Liver (tissue), 9 donors: ENCODE results near the gene KLF3. TPM values are rescaled to one million over a fixed set of nuclear protein-coding genes. Genes with fewer than 3 reads are reported as not detected.

Experiments
- DNase-seq: peaks from one replicate; pipeline ENCODE4 v3.0.0-alpha.2; 2017; ENCODE audit warnings: low spot score
- H3K27ac ChIP-seq, 2 donors: one replicate each; pipeline ENCODE4 v1.7.0; 2013; ENCODE audit warnings: inconsistent platforms in 2 of 2, low read length in 2 of 2, control low read depth in 1 of 2, low read depth in 1 of 2, mild to moderate bottlenecking in 1 of 2
- H3K27me3 ChIP-seq, 4 donors: one replicate each; pipeline versions ENCODE4 v1.6.1 to v1.7.0; 2013; ENCODE audit warnings: low read length in 3 of 4, inconsistent platforms in 1 of 4, mild to moderate bottlenecking in 1 of 4, moderate library complexity in 1 of 4; ENCODE audit not compliant: control insufficient read depth in 4 of 4, insufficient read depth in 4 of 4
- H3K36me3 ChIP-seq, 4 donors: one replicate each; pipeline versions ENCODE4 v1.6.1 to v1.7.0; 2013; ENCODE audit warnings: low read length in 3 of 4, mild to moderate bottlenecking in 3 of 4, low read depth in 1 of 4, moderate library complexity in 1 of 4; ENCODE audit not compliant: control insufficient read depth in 4 of 4, insufficient read depth in 3 of 4
- H3K4me1 ChIP-seq, 4 donors: one replicate each; pipeline versions ENCODE4 v1.6.1 to v1.7.0; 2013; ENCODE audit warnings: low read length in 3 of 4, mild to moderate bottlenecking in 3 of 4, moderate library complexity in 1 of 4; ENCODE audit not compliant: control insufficient read depth in 4 of 4, insufficient read depth in 4 of 4
- H3K4me3 ChIP-seq, 3 donors: one replicate each; pipeline versions ENCODE4 v1.6.1 to v1.7.0; 2013; ENCODE audit warnings: low read length in 3 of 3, control low read depth in 1 of 3, low read depth in 1 of 3, mild to moderate bottlenecking in 1 of 3
- H3K9ac ChIP-seq, 2 donors: one replicate each; pipeline ENCODE4 v1.7.0; 2013; ENCODE audit warnings: low read length in 2 of 2, mild to moderate bottlenecking in 2 of 2, moderate library complexity in 2 of 2, control low read depth in 1 of 2, low read depth in 1 of 2
- H3K9me3 ChIP-seq, 4 donors: one replicate each; pipeline versions ENCODE4 v1.6.1 to v1.7.0; 2013; ENCODE audit warnings: low read length in 3 of 4; ENCODE audit not compliant: control insufficient read depth in 4 of 4
- EGR1 ChIP-seq, 2 donors: IDR thresholded peaks; 2 replicates each; pipeline ENCODE4 v1.6.1; 2016 to 2018; ENCODE audit warnings: antibody characterized with exemption in 2 of 2, low read depth in 2 of 2
- FOXA1 ChIP-seq: IDR thresholded peaks from 2 replicates; pipeline ENCODE4 v1.6.1; 2016; ENCODE audit warnings: antibody characterized with exemption
- FOXA2 ChIP-seq: IDR thresholded peaks from 2 replicates; pipeline ENCODE4 v1.6.1; 2016; ENCODE audit warnings: antibody characterized with exemption
- GABPA ChIP-seq, 2 donors: IDR thresholded peaks in 1 of 2; conservative IDR thresholded peaks in 1 of 2; 2 replicates each; pipeline ENCODE4 v1.6.1; 2016; ENCODE audit warnings: antibody characterized with exemption in 2 of 2, mild to moderate bottlenecking in 1 of 2, moderate library complexity in 1 of 2
- HNF4G ChIP-seq: IDR thresholded peaks from 2 replicates; pipeline ENCODE4 v1.6.1; 2016; ENCODE audit warnings: antibody characterized with exemption
- JUND ChIP-seq, 2 donors: IDR thresholded peaks; 2 replicates each; pipeline ENCODE4 v1.6.1; 2016; ENCODE audit warnings: antibody characterized with exemption in 2 of 2
- MAX ChIP-seq: IDR thresholded peaks from 2 replicates; pipeline ENCODE4 v1.6.1; 2016; ENCODE audit warnings: antibody characterized with exemption
- RAD21 ChIP-seq, 2 donors: IDR thresholded peaks; 2 replicates each; pipeline ENCODE4 v1.6.1; 2016; ENCODE audit warnings: antibody characterized with exemption in 2 of 2, mild to moderate bottlenecking in 2 of 2
- REST ChIP-seq: IDR thresholded peaks from 2 replicates; pipeline ENCODE4 v1.6.1; 2016; ENCODE audit warnings: antibody characterized with exemption, mild to moderate bottlenecking
- RXRA ChIP-seq, 2 donors: IDR thresholded peaks; 2 replicates each; pipeline ENCODE4 v1.6.1; 2017 to 2018; ENCODE audit warnings: antibody characterized with exemption in 2 of 2, mild to moderate bottlenecking in 1 of 2
- SP1 ChIP-seq: IDR thresholded peaks from 2 replicates; pipeline ENCODE4 v1.6.1; 2018; ENCODE audit warnings: antibody characterized with exemption, mild to moderate bottlenecking
- TAF1 ChIP-seq: conservative IDR thresholded peaks from 2 replicates; pipeline ENCODE4 v1.6.1; 2016; ENCODE audit warnings: antibody characterized with exemption, mild to moderate bottlenecking
- YY1 ChIP-seq: IDR thresholded peaks from 2 replicates; pipeline ENCODE4 v1.6.1; 2016; ENCODE audit warnings: antibody characterized with exemption, mild to moderate bottlenecking
- ZBTB33 ChIP-seq: IDR thresholded peaks from 2 replicates; pipeline ENCODE4 v1.6.1; 2016; ENCODE audit warnings: antibody characterized with exemption
- WGBS: extraction: QIAGEN DNeasy Blood & Tissue Kit; methylation state at CpG from one replicate; pipeline ENCODE4 v1.1.7; 2013; 5-methylcytosine and 5-hydroxymethylcytosine counted together
- polyA plus RNA-seq, 2 donors: library from polyadenylated mRNA; stranded (reverse) in 1 of 2; unstranded in 1 of 2; fragments of 200-250 nt in 1 of 2; fragments of >200 nt in 1 of 2; fragmentation: Nextera tagmentation in 1 of 2; extraction: Ambion mirVana in 1 of 2; gene quantifications; one replicate each; pipeline versions ENCODE4 v1.2.1 to v1.2.3, GENCODE V29; 2013 to 2015
- total RNA-seq, 2 donors: library from RNA; depleted of rRNA; stranded (reverse); fragments of >200 nt; gene quantifications; one replicate each; pipeline ENCODE4 v1.2.3, GENCODE V29; 2014
- donor health status: healthy.
- donor health status: healthy.
- donor health status: healthy.
- donor health status: healthy.
- donor health status: healthy.

The KLF3 gene
- total and polyA plus RNA-seq, 4 donors: 11.1 to 77.5 (median 21.0) TPM

- H3K4me1 ChIP-seq: no peaks in the 10 kb centered on the region
- H3K27ac ChIP-seq: no peak overlapping the region
- TF ChIP-seq FOXA2 (no peak), MAX (peak; percentile 11), RXRA (IDR thresholded peaks at IDR 0.05) (no peak), FOXA1 (no peak), ZBTB33 (no peak)
- peaks cover 0 to 4% (median under 1%) of the 10 kb centered on the region in 4 donors for H3K9me3 ChIP-seq
- no peaks in the 10 kb centered on the region for H3K36me3 ChIP-seq
- no peak overlapping the region for H3K9ac ChIP-seq
- no peaks in the 10 kb centered on the region for H3K27me3 ChIP-seq
- WGBS: 68% methylated on average over 1 of the region's 1 CpG
- no peak for DNase-seq
- no peak overlapping the region for H3K4me3 ChIP-seq
Measured at GRCh38 chr4:38743866-38744265, 79.9 kb downstream of the KLF3 start.

GRCh38 chr4:38745881-38746280 is 81.9 kb downstream of the KLF3 start:
- Histone ChIP-seq H3K4me3 (no peak overlapping the region), H3K4me1 (no peaks in the 10 kb centered on the region), H3K9ac (no peak overlapping the region), H3K27me3 (no peaks in the 10 kb centered on the region), H3K27ac (no peak overlapping the region), H3K36me3 (no peaks in the 10 kb centered on the region), H3K9me3 (peaks cover 0 to 4% (median under 1%) of the 10 kb centered on the region in 4 donors)
- no peak for DNase-seq
- TF ChIP-seq GABPA (IDR thresholded peaks at IDR 0.05 in 1 of 2, conservative IDR thresholded peaks at IDR 0.05 in 1 of 2) (no peak), SP1 (no peak), ZBTB33 (no peak), TAF1 (no peak), YY1 (no peak), FOXA2 (no peak), HNF4G (no peak), RXRA (IDR thresholded peaks at IDR 0.05) (no peak)
- WGBS: 94% methylated on average over 5 of the region's 5 CpGs

DNA sequence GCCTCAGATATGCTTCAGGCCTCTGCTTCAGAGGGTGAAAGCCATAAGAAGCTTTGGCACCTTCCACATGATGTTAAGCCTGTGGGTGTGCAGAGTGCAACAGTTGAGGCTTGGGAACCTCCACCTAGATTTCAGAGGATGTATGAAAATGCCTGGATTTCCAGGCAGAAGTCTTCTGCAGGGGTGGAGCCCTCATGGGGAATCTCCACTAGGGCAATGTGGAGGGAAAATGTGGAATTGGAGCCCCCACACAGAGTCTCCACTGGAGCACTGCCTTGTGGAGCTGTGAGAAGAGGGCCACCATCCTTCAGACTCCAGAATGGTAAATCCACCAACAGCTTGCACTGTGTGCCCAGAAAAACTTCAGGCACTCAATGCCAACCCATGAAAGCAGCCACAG is 83.6 kb downstream of the KLF3 start:
- no peaks in the 10 kb centered on the region for H3K36me3 ChIP-seq
- H3K4me3 ChIP-seq: no peak overlapping the region
- no peak for DNase-seq
- no peaks in the 10 kb centered on the region for H3K4me1 ChIP-seq
- no peaks in the 10 kb centered on the region for H3K27me3 ChIP-seq
- H3K9me3 ChIP-seq: peaks cover 0 to 4% (median under 1%) of the 10 kb centered on the region in 4 donors
- no peak overlapping the region for H3K9ac ChIP-seq
- no peak overlapping the region for H3K27ac ChIP-seq
- TF ChIP-seq JUND (IDR thresholded peaks at IDR 0.05): no peak
- TF ChIP-seq GABPA (IDR thresholded peaks at IDR 0.05 in 1 of 2, conservative IDR thresholded peaks at IDR 0.05 in 1 of 2): no peak
- TF ChIP-seq RAD21 (IDR thresholded peaks at IDR 0.05): no peak
- no peak for TF ChIP-seq EGR1 (IDR thresholded peaks at IDR 0.05; ENCODE audit: low read depth in 2 of 2)
- no peak for TF ChIP-seq REST
